Inflammatory macrophage treated with lipopolysaccharide for 4 hours (primary cell): ENCODE measurements around the gene C12orf56.
"Not testable (repeated sequence)": the region's sequence is repeated elsewhere in the genome, so short reads cannot be mapped to it uniquely, and the experiment has no call there.

Source experiments
- DNase-seq: peaks from one replicate; pipeline ENCODE4 v3.0.0-alpha.2; 2020

C12orf56 gene

DNA sequence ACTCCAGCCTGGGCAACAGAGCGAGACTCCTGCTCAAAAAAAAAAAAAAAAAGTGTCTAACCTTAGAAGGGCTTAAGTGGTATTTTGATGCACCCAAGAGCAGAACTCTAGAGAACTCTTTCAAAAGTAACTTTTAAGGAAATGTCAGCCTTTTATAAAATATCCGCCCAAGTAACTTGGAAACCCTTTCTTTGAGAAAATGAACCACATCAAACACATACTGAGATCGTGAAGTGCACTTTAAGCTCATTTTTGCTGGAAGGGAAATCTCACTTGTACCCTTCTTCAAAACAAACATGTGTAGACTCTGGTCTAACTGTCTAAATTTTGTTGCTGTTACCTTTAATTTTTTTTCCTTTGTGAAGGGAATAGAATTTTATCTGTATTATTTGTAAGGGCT lies 5.5 kb downstream of the C12orf56 start:
- DNase-seq, result no peak

GRCh38 chr12:64383675-64384074 lies 6.9 kb downstream of the C12orf56 start:
- DNase-seq, result no peak

- no peak for DNase-seq
These were observed 27.7 kb downstream of the C12orf56 start for GRCh38 chr12:64362721-64363305.

DNA sequence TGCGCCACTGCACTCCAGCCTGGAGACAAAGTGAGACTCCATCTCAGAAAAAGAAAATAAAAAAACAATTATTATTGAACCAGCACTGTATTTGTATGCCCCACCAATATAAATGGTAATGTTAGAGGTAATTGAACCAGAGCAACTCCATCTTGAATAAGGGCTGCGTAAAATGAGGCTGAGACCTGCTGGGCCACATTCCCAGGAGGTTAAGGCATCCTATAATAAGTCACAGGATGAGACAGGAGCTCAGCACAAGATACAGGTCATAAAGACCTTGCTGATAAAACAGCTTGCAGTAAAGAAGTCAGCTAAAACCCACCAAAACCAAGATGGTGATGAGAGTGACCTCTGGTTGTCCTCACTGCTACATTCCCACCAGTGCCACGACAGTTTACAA lies 29.4 kb downstream of the C12orf56 start:
- not testable (repeated sequence) for DNase-seq

DNA sequence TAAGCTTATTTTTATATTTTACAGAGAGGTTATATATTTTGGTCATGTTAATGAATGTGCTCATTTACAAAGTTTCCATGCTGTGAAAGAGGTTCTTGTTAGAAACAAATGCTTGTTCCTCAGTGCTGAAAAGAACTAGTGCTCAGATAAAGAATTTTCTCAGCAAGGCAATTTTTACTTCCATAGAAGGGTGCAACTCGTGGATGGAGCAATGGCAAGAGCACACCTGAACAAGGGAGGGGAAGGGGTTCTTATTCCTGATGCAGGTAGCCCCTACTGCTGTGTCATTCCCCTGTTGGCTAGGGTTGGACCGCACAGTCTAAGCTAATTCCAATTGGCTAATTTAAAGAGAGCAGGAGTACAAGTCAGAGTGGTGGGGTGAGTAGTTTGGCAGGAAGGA lies 34.3 kb downstream of the C12orf56 start:
- DNase-seq, result not testable (repeated sequence)

- DNase-seq, result no peak
These were observed 38.4 kb downstream of the C12orf56 start for GRCh38 chr12:64352181-64352580.

DNA sequence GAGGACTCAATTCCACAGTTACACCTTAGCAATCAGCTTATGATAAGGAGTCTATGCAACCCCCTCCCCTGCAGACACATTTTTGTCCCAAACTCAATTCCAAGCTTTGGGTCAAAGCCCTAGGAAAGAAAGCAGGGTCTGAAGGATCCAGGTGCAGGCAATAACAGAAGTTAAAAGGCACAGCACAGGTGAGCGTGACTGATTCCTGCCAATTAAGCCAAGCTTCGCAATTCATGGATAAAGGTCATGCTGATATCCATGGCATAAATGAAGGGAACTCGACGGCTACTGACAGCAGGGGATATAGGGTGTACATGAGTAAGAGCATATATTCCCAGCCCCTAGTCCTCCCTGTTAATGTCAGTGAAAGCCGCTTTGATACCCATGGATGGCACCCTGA lies 39.3 kb downstream of the C12orf56 start:
- DNase-seq, result no peak

- DNase-seq, result no peak
These were observed 42.9 kb downstream of the C12orf56 start for GRCh38 chr12:64347630-64348029.

GRCh38 chr12:64344631-64345030 lies 45.9 kb downstream of the C12orf56 start:
- not testable (repeated sequence) for DNase-seq

GRCh38 chr12:64340546-64340945 lies 50.0 kb downstream of the C12orf56 start:
- not testable (repeated sequence) for DNase-seq

GRCh38 chr12:64335886-64336466 lies 54.6 kb downstream of the C12orf56 start:
- DNase-seq, result no peak

GRCh38 chr12:64332938-64333337 lies 57.6 kb downstream of the C12orf56 start:
- DNase-seq, result no peak

DNA sequence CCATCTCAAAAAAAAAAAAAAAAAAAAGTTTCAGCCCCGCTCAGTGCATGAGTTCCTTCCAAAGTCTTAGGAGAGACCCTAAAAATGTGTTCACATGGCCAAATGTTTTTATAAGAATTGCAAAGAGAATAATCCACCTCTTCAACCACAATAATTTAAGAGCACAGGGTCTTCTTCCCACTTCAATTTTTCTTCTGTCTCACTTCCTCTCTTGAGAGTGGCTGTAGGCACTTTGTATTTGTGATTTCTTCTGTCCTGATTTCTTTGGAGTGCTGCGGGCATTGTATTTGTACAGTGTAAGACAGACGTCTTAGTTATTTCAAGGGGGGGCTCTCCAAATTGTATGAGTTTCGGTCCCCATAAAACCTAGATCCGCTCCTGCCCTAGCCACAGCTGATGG lies 58.3 kb downstream of the C12orf56 start:
- DNase-seq, result no peak

- DNase-seq, result not testable (repeated sequence)
These were observed 61.4 kb downstream of the C12orf56 start for GRCh38 chr12:64329031-64329710.

DNA sequence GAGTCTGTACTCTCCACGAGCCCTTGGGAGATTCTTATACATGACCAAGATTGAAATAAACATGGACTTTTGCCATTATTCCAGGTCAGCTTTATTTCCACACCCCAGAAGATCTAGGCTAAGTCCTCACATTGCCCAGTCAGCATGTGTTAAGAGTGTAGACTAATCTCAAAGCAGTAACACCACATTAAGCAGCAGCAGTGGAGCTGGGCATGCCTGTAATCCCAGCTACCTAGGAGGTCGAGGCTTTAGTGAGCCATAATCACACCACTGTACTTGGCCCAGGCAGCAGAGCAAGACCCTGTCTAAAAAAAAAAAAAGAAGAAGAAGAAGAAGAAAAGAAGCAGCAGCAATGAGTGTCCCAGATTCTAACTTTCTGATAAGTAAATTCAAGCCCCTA lies 65.5 kb downstream of the C12orf56 start:
- no peak for DNase-seq

GRCh38 chr12:64323476-64324225 lies 66.9 kb downstream of the C12orf56 start:
- no peak for DNase-seq

- DNase-seq, result no peak
These were observed 67.6 kb downstream of the C12orf56 start for GRCh38 chr12:64323006-64323405.

- no peak for DNase-seq
These were observed 69.9 kb downstream of the C12orf56 start for GRCh38 chr12:64320611-64321010.

- not testable (repeated sequence) for DNase-seq
These were observed 70.9 kb downstream of the C12orf56 start for GRCh38 chr12:64319540-64320225.

DNA sequence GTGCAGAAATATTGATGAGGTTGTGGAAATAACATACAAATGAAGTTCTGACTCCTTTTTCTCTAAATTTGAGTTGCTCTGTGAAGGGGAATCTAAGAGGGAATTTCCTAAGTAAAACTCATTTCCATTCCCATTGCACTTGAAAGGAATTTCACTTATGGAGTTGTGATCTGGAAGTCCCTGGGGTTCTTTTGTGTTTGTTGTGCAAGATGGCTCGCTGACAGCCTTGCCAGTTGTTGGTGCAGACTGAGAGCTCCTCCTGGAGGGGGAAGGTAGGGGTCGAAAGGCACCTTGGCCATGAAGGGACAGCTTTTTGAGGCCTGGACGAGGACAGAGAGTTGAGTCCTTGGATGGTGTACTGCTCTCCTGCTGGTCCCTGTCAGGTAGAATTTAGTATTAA lies 72.0 kb downstream of the C12orf56 start:
- peak; percentile 5 for DNase-seq

DNA sequence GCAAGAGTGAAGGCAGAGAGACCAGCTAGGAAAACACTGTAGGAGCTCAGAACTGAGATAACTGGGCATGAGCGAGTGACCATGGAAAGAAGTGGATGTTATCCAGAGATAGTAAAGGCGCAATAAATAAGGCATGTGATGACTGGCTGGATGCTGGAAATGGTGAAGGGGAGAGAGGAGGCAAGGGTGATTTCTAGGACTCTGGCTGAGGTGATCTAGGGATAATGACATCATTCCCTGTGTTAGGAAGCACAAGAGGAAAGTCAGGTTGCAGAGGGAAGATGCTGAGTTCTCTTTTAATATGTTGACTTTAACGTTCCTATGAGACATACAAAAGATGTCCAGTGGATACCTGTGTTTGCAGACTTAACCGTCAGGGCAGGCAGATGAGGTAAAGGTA lies 78.7 kb downstream of the C12orf56 start:
- DNase-seq, result no peak

- DNase-seq, result no peak
These were observed 86.0 kb downstream of the C12orf56 start for GRCh38 chr12:64304571-64304970.

DNA sequence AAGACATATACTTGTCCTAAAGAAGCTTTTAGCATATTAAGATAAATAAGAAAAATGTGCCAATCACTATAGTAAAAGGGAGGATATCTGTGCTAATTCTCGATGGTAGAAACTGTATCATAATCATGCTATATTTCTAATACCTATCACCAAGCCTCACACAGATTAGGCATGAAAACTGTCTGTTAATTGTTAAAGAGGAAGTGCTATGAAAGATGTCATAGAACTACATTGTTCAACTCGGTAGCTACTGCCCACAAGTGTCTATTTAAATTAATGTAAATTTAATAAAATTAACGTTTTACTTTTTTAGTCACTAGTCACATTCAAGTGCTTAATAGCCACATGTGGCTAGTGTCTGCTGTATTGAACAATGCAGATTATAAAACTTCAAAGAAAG lies 90.9 kb downstream of the C12orf56 start:
- no peak for DNase-seq
